ENCODE results near the gene THAP3. TPM values are rescaled to one million over a fixed set of nuclear protein-coding genes. Genes with fewer than 3 reads are reported as not detected.

Gene THAP3
- total and polyA plus RNA-seq, 2 donors from 2014 or later = 14.4 to 28.7 TPM

- Histone ChIP-seq H3K36me3 (ENCODE audit: control insufficient read depth in 2 of 3, insufficient read depth in 3 of 3, low read length in 3 of 3) (peaks cover 4 to 29% (median 9%) of the 10 kb centered on the region in 3 donors), H3K4me3 (ENCODE audit: low read length in 3 of 3) (no peak overlapping the region), H3K27ac (ENCODE audit: low read depth in 2 of 2, low read length in 2 of 2) (peak overlapping the region in 1 of 2 donors; percentile 35), H3K4me1 (ENCODE audit: control insufficient read depth in 2 of 3, insufficient read depth in 2 of 3, low read depth in 1 of 3, low read length in 3 of 3) (peaks cover 0 to 23% (median 4%) of the 10 kb centered on the region in 3 donors), H3K9ac (ENCODE audit: low read length in 3 of 3) (no peak overlapping the region), H3K9me3 (ENCODE audit: control insufficient read depth in 2 of 3, insufficient read depth in 1 of 3, low read length in 3 of 3) (no peaks in the 10 kb centered on the region), H3K27me3 (ENCODE audit: control insufficient read depth, insufficient read depth, low read length) (no peaks in the 10 kb centered on the region)
- no peak for FAIRE-seq
- no peak for DNase-seq
- TF ChIP-seq CTCF (IDR thresholded peaks at IDR 0.05; ENCODE audit: borderline replicate concordance, extremely low read depth, insufficient read depth) = no peak
- intact Hi-C loops (cut with DNase I) = no loop called here
Observed at GRCh38 chr1:6622396-6623152, 2.1 kb upstream of the THAP3 start.

GRCh38 chr1:6623269-6623965, 1.3 kb upstream of the THAP3 start:
- no peak for TF ChIP-seq CTCF (IDR thresholded peaks at IDR 0.05; ENCODE audit: borderline replicate concordance, extremely low read depth, insufficient read depth)
- no peaks in the 10 kb centered on the region for H3K27me3 ChIP-seq (ENCODE audit: control insufficient read depth, insufficient read depth, low read length)
- H3K36me3 ChIP-seq (ENCODE audit: control insufficient read depth in 2 of 3, insufficient read depth in 3 of 3, low read length in 3 of 3) = peaks cover 4 to 28% (median 9%) of the 10 kb centered on the region in 3 donors
- FAIRE-seq (no peak), DNase-seq (no peak)
- no peaks in the 10 kb centered on the region for H3K9me3 ChIP-seq (ENCODE audit: control insufficient read depth in 2 of 3, insufficient read depth in 1 of 3, low read length in 3 of 3)
- H3K9ac ChIP-seq (ENCODE audit: low read length in 3 of 3) = no peak overlapping the region
- intact Hi-C loops (cut with DNase I) = no loop called here
- H3K4me1 ChIP-seq (ENCODE audit: control insufficient read depth in 2 of 3, insufficient read depth in 2 of 3, low read depth in 1 of 3, low read length in 3 of 3) = peaks cover 0 to 23% (median 4%) of the 10 kb centered on the region in 3 donors
- H3K4me3 ChIP-seq (ENCODE audit: low read length in 3 of 3) = no peak overlapping the region
- H3K27ac ChIP-seq (ENCODE audit: low read depth in 2 of 2, low read length in 2 of 2) = no peak overlapping the region

GRCh38 chr1:6625584-6626149, 999 bp downstream of the THAP3 start:
- Histone ChIP-seq H3K27ac (ENCODE audit: low read depth in 2 of 2, low read length in 2 of 2) (peak overlapping the region; percentile 67 to 85), H3K4me3 (ENCODE audit: low read length in 3 of 3) (peak overlapping the region; percentile 78 to 89 (median 79)), H3K9ac (ENCODE audit: low read length in 3 of 3) (peak overlapping the region; percentile 63 to 72 (median 65)), H3K36me3 (ENCODE audit: control insufficient read depth in 2 of 3, insufficient read depth in 3 of 3, low read length in 3 of 3) (peaks cover 0 to 24% (median 13%) of the 10 kb centered on the region in 3 donors), H3K4me1 (ENCODE audit: control insufficient read depth in 2 of 3, insufficient read depth in 2 of 3, low read depth in 1 of 3, low read length in 3 of 3) (peaks cover 0 to 23% (median 4%) of the 10 kb centered on the region in 3 donors), H3K27me3 (ENCODE audit: control insufficient read depth, insufficient read depth, low read length) (no peaks in the 10 kb centered on the region), H3K9me3 (ENCODE audit: control insufficient read depth in 2 of 3, insufficient read depth in 1 of 3, low read length in 3 of 3) (no peaks in the 10 kb centered on the region)
- DNase-seq (peak in 1 of 5 donors; percentile 43), FAIRE-seq (no peak)
- intact Hi-C loops (cut with DNase I) = no loop called here
- no peak for TF ChIP-seq CTCF (IDR thresholded peaks at IDR 0.05; ENCODE audit: borderline replicate concordance, extremely low read depth, insufficient read depth)
